ENCODE data around the gene HINFP. TPM values are rescaled to one million over a fixed set of nuclear protein-coding genes. Genes with fewer than 3 reads are reported as not detected.

HINFP gene
- total and polyA plus RNA-seq, 9 of the 15 experiments (the other 6 are each of a cell fraction or from before 2014, with no cell fraction given), result 13.8 to 34.1 (median 22.5) TPM

DNA sequence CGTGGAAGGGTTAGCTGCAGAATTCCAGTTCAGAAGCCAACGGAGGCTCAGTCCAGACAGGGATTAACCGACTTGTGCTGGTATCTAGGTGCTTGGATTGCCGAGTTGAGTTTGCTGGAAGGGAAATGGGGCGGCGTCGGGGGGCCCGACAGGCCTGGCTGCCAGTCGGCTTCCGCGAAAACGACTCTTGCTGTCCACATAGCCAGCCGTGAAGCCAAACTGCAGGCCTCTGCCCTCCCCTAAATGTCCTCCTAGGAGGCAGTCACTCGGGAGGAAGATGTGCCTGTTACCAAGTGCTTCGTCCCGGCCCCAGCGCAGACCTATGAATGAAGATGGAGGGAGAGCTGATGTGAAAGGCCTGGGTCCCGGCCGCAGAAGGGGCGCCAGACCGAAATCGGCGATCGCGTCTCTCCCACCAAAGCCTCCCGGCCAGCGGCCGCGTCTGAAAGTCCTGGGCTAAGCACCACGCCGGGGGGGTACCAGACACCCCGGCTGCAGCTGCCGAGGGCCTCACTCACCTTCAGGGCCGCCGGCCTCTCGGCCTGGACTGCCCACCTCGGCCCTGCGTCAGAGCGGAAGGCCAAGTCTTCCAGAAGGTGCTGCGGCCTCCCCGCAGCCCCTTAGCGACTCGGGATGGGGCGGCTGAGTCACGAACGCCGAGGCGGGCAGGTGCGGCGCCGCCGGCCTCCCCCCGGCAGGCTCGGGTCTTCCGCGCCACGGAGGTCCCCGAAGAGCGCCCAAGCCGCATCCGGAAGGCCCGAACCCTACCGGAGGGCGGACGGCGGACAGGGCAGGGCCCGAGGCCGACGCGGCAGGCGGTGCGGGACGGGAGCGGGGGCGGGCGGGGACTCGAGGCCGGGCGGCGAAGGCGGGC is 27.2 kb upstream of the HINFP start (continued):
- peak in 1 of 2 experiments; percentile 46; a peak in 1 of 4 replicates for TF ChIP-seq UBTF (IDR thresholded peaks at IDR 0.05; ENCODE audit: borderline replicate concordance in 1 of 2, low read depth in 2 of 2, low read length in 2 of 2)
- TF ChIP-seq ILK (tag; IDR thresholded peaks at IDR 0.05; ENCODE audit: borderline replicate concordance, low read depth), result no peak
- TF ChIP-seq RFX1 (IDR thresholded peaks at IDR 0.05), result no peak
- no peak for TF ChIP-seq ARID1B (IDR thresholded peaks at IDR 0.05)
- no peak for TF ChIP-seq SP2 (IDR thresholded peaks at IDR 0.05; ENCODE audit: extremely low read depth, low read depth, low read length, poor library complexity, severe bottlenecking)
- TF ChIP-seq WHSC1 (IDR thresholded peaks at IDR 0.05; ENCODE audit: low read length), result no peak
- TF ChIP-seq MTA2 (IDR thresholded peaks at IDR 0.05; ENCODE audit: low read depth), result no peak
- TF ChIP-seq TRIM28 (IDR thresholded peaks at IDR 0.05), result no peak
- no peak for TF ChIP-seq CSDE1 (IDR thresholded peaks at IDR 0.05)
- TF ChIP-seq NCOA1 (IDR thresholded peaks at IDR 0.05; ENCODE audit: low read depth), result no peak
- peak; percentile 87 for TF ChIP-seq RBFOX2 (IDR thresholded peaks at IDR 0.05; ENCODE audit: low read depth, low read length)
- no peak for TF ChIP-seq SRSF9 (IDR thresholded peaks at IDR 0.05; ENCODE audit: borderline replicate concordance, low read depth, low read length)
- TF ChIP-seq FOXK2 (conservative IDR thresholded peaks at IDR 0.05 in 1 of 2, IDR thresholded peaks at IDR 0.05 in 1 of 2; ENCODE audit: low read depth in 2 of 2), result no peak
- TF ChIP-seq ZHX1 (conservative IDR thresholded peaks at IDR 0.05; ENCODE audit: low read length), result no peak
- no peak for TF ChIP-seq SIRT6 (IDR thresholded peaks at IDR 0.05; ENCODE audit: low read depth, low read length)
- TF ChIP-seq NFATC3 (IDR thresholded peaks at IDR 0.05), result 0 out of 2 replicates have a peak, but pooled peaks have one; percentile 4
- no peak; a peak in 1 of 4 replicates for TF ChIP-seq ZNF639 (CRISPR knock-in tag; conservative IDR thresholded peaks at IDR 0.05 in 1 of 2, IDR thresholded peaks at IDR 0.05 in 1 of 2)
- 0 out of 2 replicates have a peak, but pooled peaks have one; percentile 68 for TF ChIP-seq NR1H2 (CRISPR knock-in tag; IDR thresholded peaks at IDR 0.05)
- peak; percentile 98 for TF ChIP-seq CHD1 (IDR thresholded peaks at IDR 0.05; ENCODE audit: low read length)
- TF ChIP-seq GABPB2 (CRISPR knock-in tag; conservative IDR thresholded peaks at IDR 0.05), result no peak
- no peak; the same call in none of the 2 replicates for TF ChIP-seq GABPA (tag; conservative IDR thresholded peaks at IDR 0.05; ENCODE audit: low read depth)
- TF ChIP-seq CHD2 (IDR thresholded peaks at IDR 0.05; ENCODE audit: low read depth, low read length), result 0 out of 2 replicates have a peak, but pooled peaks have one; percentile 13
